Peyer's patch (tissue), 4 donors: ENCODE measurements around the gene SNRPA.

Experiments used
- POLR2A ChIP-seq, 2 donors: fragments of 450-650 bp; IDR thresholded peaks; one replicate each; pipeline ENCODE4 v1.5.1; 2017; ENCODE audit warnings: antibody characterized with exemption in 2 of 2, mild to moderate bottlenecking in 2 of 2, moderate library complexity in 2 of 2
- TF ChIP-seq, protein P1 (sequence below), 6 experiments: fragments of 450-650 bp in 4 of 6; fragments of 200-600 bp in 2 of 6; sonication (generic) in 1 of 6; IDR thresholded peaks; one replicate each; pipeline ENCODE4 v1.5.1; 2017 to 2019; ENCODE audit warnings: antibody characterized with exemption in 6 of 6, mild to moderate bottlenecking in 3 of 6, moderate library complexity in 1 of 6

DNA sequence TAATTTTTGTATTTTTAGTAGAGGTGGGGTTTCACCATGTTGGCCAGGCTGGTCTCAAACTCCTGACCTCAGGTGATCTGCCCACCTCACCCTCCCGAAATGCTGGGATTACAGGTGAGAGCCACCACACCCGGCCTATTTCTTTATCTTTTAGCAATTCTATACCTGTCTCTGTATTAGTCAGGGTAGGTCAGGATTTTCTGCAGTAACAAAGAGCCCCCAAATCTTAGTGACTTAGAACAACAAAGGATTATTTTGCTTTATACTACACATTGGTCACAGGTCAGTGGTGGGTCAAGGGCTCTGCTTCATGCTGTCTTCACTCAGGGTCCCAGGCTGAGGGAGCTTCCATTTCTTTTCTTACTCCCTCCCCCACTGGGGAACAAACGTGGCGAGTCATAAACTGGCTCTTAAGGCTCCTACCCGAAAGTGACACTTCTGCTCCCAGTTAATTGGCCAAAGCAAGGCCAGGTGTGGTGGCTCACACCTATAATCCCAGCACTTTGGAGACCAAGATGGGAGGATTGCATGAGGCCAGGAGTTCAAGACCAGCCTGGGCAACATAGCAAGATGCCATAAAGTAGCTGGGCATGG lies 27.2 kb upstream of the SNRPA start:
- TF ChIP-seq POLR2A (IDR thresholded peaks at IDR 0.05), result no peak
- TF ChIP-seq, protein P1, sequence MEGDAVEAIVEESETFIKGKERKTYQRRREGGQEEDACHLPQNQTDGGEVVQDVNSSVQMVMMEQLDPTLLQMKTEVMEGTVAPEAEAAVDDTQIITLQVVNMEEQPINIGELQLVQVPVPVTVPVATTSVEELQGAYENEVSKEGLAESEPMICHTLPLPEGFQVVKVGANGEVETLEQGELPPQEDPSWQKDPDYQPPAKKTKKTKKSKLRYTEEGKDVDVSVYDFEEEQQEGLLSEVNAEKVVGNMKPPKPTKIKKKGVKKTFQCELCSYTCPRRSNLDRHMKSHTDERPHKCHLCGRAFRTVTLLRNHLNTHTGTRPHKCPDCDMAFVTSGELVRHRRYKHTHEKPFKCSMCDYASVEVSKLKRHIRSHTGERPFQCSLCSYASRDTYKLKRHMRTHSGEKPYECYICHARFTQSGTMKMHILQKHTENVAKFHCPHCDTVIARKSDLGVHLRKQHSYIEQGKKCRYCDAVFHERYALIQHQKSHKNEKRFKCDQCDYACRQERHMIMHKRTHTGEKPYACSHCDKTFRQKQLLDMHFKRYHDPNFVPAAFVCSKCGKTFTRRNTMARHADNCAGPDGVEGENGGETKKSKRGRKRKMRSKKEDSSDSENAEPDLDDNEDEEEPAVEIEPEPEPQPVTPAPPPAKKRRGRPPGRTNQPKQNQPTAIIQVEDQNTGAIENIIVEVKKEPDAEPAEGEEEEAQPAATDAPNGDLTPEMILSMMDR (IDR thresholded peaks at IDR 0.05), result no peak
